IPS-18c (cell line): ENCODE data around the gene LLGL2.

Source experiments
- H3K4me3 ChIP-seq: 2 replicates; pipeline ENCODE4 v1.7.0; 2013; ENCODE audit warnings: low read depth, mild to moderate bottlenecking, low read length, moderate library complexity; ENCODE audit not compliant: insufficient read depth
- H3K9me3 ChIP-seq: one replicate; pipeline ENCODE4 v1.6.1; 2013; ENCODE audit warnings: mild to moderate bottlenecking, low read length, moderate library complexity; ENCODE audit not compliant: control insufficient read depth, insufficient read depth

Gene LLGL2

GRCh38 chr17:75603123-75603522 lies 77.6 kb downstream of the LLGL2 start:
- Histone ChIP-seq H3K9me3 (no peaks in the 10 kb centered on the region), H3K4me3 (no peak overlapping the region)

- Histone ChIP-seq H3K4me3 (no peak overlapping the region), H3K9me3 (no peaks in the 10 kb centered on the region)
These were observed 78.7 kb downstream of the LLGL2 start for GRCh38 chr17:75604034-75604695.

- no peaks in the 10 kb centered on the region for H3K9me3 ChIP-seq
- H3K4me3 ChIP-seq, result no peak overlapping the region
These were observed 80.3 kb downstream of the LLGL2 start for GRCh38 chr17:75605790-75606189.

GRCh38 chr17:75607086-75607485 lies 81.6 kb downstream of the LLGL2 start:
- Histone ChIP-seq H3K4me3 (no peak overlapping the region), H3K9me3 (no peaks in the 10 kb centered on the region)

- no peaks in the 10 kb centered on the region for H3K9me3 ChIP-seq
- H3K4me3 ChIP-seq, result no peak overlapping the region
These were observed 84.8 kb downstream of the LLGL2 start for GRCh38 chr17:75610103-75610984.

GRCh38 chr17:75611851-75612429 lies 86.4 kb downstream of the LLGL2 start:
- H3K4me3 ChIP-seq, result no peak overlapping the region
- no peaks in the 10 kb centered on the region for H3K9me3 ChIP-seq

- Histone ChIP-seq H3K9me3 (no peaks in the 10 kb centered on the region), H3K4me3 (no peak overlapping the region)
These were observed 87.6 kb downstream of the LLGL2 start for GRCh38 chr17:75612906-75613626.

- H3K9me3 ChIP-seq, result no peaks in the 10 kb centered on the region
- no peak overlapping the region for H3K4me3 ChIP-seq
These were observed 88.5 kb downstream of the LLGL2 start for GRCh38 chr17:75614006-75614405.

GRCh38 chr17:75614556-75615270 lies 89.2 kb downstream of the LLGL2 start:
- H3K4me3 ChIP-seq, result no peak overlapping the region
- peaks cover 2% of the 10 kb centered on the region for H3K9me3 ChIP-seq

GRCh38 chr17:75615301-75615700 lies 89.8 kb downstream of the LLGL2 start:
- Histone ChIP-seq H3K4me3 (no peak overlapping the region), H3K9me3 (peaks cover 2% of the 10 kb centered on the region)

GRCh38 chr17:75616521-75617122 lies 91.1 kb downstream of the LLGL2 start:
- Histone ChIP-seq H3K9me3 (peaks cover 2% of the 10 kb centered on the region), H3K4me3 (no peak overlapping the region)

GRCh38 chr17:75617218-75617617 lies 91.7 kb downstream of the LLGL2 start:
- no peak overlapping the region for H3K4me3 ChIP-seq

GRCh38 chr17:75617675-75618074 lies 92.2 kb downstream of the LLGL2 start:
- Histone ChIP-seq H3K9me3 (peaks cover 2% of the 10 kb centered on the region), H3K4me3 (no peak overlapping the region)

More at GRCh38 chr17:75617218-75617617, 91.7 kb downstream of the LLGL2 start:
- peaks cover 2% of the 10 kb centered on the region for H3K9me3 ChIP-seq

GRCh38 chr17:75619506-75620431 lies 94.3 kb downstream of the LLGL2 start:
- Histone ChIP-seq H3K9me3 (peaks cover 2% of the 10 kb centered on the region), H3K4me3 (no peak overlapping the region)

- H3K4me3 ChIP-seq, result no peak overlapping the region
These were observed 96.0 kb downstream of the LLGL2 start for GRCh38 chr17:75621489-75621888.

GRCh38 chr17:75622076-75622475 lies 96.6 kb downstream of the LLGL2 start:
- Histone ChIP-seq H3K4me3 (no peak overlapping the region), H3K9me3 (peaks cover 2% of the 10 kb centered on the region)

More at GRCh38 chr17:75621489-75621888, 96.0 kb downstream of the LLGL2 start:
- H3K9me3 ChIP-seq, result peaks cover 2% of the 10 kb centered on the region
